Measurements from ENCODE around the gene CEP72. TPM values are rescaled to one million over a fixed set of nuclear protein-coding genes. Genes with fewer than 3 reads are reported as not detected.
"Not testable (repeated sequence)": the region's sequence is repeated elsewhere in the genome, so short reads cannot be mapped to it uniquely, and the experiment has no call there.

The CEP72 gene
- total RNA-seq, 1 experiment from 2014 or later, result 16.4 TPM

- Mint-ChIP-seq H3K27ac (ENCODE audit: low read depth, unreplicated experiment) (no peak overlapping the region), H3K9me3 (ENCODE audit: unreplicated experiment) (no peaks in the 10 kb centered on the region), H3K27me3 (ENCODE audit: insufficient read depth, unreplicated experiment) (peaks cover 39% of the 10 kb centered on the region), H3K4me3 (ENCODE audit: unreplicated experiment) (no peak overlapping the region), H3K4me1 (ENCODE audit: insufficient read depth, unreplicated experiment) (no peaks in the 10 kb centered on the region), H3K36me3 (ENCODE audit: insufficient read depth, unreplicated experiment) (no peaks in the 10 kb centered on the region)
- POLR2A ChIA-PET, result no interaction called here
- intact Hi-C loops (cut with micrococcal nuclease), result no loop called here
- no TSS peak for BruUV-seq (replicated peaks)
- CTCF ChIA-PET, result no interaction called here
- no peak for TF ChIP-seq CTCF (IDR thresholded peaks at IDR 0.05; ENCODE audit: unreplicated experiment)
- no peak for DNase-seq (ENCODE audit: unreplicated experiment)
Observed at GRCh38 chr5:601771-602465, 10.2 kb upstream of the CEP72 start.

GRCh38 chr5:602466-603035, 9.6 kb upstream of the CEP72 start:
- Mint-ChIP-seq H3K27ac (ENCODE audit: low read depth, unreplicated experiment) (no peak overlapping the region), H3K36me3 (ENCODE audit: insufficient read depth, unreplicated experiment) (no peaks in the 10 kb centered on the region), H3K9me3 (ENCODE audit: unreplicated experiment) (no peaks in the 10 kb centered on the region), H3K4me3 (ENCODE audit: unreplicated experiment) (no peak overlapping the region), H3K27me3 (ENCODE audit: insufficient read depth, unreplicated experiment) (peaks cover 33% of the 10 kb centered on the region), H3K4me1 (ENCODE audit: insufficient read depth, unreplicated experiment) (no peaks in the 10 kb centered on the region)
- no TSS peak for BruUV-seq (replicated peaks)
- ChIA-PET CTCF (interaction anchor here (0.7 kb wide), 1 partner anchor 213 kb away, joined by 4 read pairs; no protein-coding TSS in a partner anchor), POLR2A (no interaction called here)
- DNase-seq (ENCODE audit: unreplicated experiment), result no peak
- intact Hi-C loops (cut with micrococcal nuclease), result no loop called here
- no peak for TF ChIP-seq CTCF (IDR thresholded peaks at IDR 0.05; ENCODE audit: unreplicated experiment)

DNA sequence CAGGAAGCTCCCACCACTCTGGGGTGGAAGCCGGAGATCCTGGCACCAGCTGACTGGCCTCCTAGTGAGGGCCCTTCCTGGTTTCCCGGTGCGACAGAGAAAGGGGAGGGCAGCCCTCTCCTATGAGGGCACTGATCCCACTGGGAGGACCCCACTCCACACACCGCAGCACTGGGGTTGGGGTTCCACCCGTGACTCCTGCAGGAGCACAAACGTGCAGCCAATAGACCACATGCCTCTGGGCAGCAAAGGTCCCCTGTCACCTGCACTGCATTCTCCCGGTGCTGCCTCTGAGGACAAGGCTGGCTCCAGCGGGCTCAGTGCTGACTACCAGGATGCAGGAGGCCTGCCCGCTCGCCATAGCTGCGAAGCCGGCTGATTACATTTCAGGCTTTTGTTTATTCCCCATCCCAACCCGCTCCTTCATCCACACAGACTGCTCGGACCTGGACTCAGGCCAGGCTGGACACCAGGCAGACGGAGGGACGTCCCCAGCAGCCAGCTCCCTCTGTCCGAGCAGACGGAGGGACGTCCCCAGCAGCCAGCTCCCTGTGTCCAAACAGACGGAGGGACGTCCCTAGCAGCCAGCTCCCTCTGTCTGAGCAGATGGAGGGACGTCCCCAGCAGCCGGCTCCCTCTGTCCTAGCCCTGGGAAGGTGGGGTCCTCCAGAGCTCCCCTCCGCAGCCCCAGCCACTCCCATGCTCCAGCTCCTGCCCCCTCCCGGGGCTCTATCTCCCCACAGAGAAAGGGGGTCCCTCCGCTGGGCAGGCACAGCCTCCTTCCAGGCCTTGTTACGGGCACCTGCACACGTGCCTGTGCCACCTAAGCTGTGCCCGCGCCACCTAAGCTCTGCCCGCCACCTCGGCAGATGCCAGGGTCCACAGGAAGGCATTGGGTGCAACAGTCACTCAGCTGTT, 8.8 kb upstream of the CEP72 start:
- DNase-seq (ENCODE audit: unreplicated experiment), result no peak
- Mint-ChIP-seq H3K4me1 (ENCODE audit: insufficient read depth, unreplicated experiment) (no peaks in the 10 kb centered on the region), H3K27me3 (ENCODE audit: insufficient read depth, unreplicated experiment) (peaks cover 25% of the 10 kb centered on the region), H3K36me3 (ENCODE audit: insufficient read depth, unreplicated experiment) (no peaks in the 10 kb centered on the region), H3K9me3 (ENCODE audit: unreplicated experiment) (no peaks in the 10 kb centered on the region), H3K4me3 (ENCODE audit: unreplicated experiment) (no peak overlapping the region), H3K27ac (ENCODE audit: low read depth, unreplicated experiment) (no peak overlapping the region)
- BruUV-seq (replicated peaks), result no TSS peak
- TF ChIP-seq CTCF (IDR thresholded peaks at IDR 0.05; ENCODE audit: unreplicated experiment), result no peak
- POLR2A ChIA-PET, result no interaction called here
- intact Hi-C loops (cut with micrococcal nuclease), result no loop called here
- CTCF ChIA-PET, result interaction anchor here (0.7 kb wide), 1 partner anchor 212 kb away, joined by 4 read pairs; no protein-coding TSS in a partner anchor

DNA sequence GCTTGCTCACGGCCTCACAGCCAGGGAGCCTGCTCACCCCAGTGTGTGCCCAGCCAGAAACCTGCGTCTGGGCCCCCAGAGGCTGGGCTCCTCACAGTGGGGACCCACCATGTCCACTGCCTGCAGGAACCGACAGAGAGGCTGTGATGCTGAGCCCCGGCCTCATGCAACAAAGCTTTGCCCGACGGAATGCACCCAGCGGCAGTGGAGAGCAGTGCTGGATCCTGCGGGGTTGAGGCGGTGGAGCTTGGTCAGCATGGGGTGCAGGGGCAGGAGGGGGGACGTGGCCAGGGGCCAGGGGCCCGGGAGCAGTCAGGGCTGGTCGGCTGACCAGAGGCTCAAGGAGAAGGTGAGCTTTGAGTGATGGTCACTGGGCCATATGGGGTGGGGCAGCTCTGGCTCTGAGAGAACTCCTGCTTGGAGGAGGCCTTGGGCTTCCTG, 7.7 kb upstream of the CEP72 start:
- ChIA-PET POLR2A (no interaction called here), CTCF (interaction anchor here (0.6 kb wide), 1 partner anchor 45 kb away, joined by 8 read pairs; no protein-coding TSS in a partner anchor)
- Mint-ChIP-seq H3K9me3 (ENCODE audit: unreplicated experiment) (no peaks in the 10 kb centered on the region), H3K4me3 (ENCODE audit: unreplicated experiment) (no peak overlapping the region), H3K27ac (ENCODE audit: low read depth, unreplicated experiment) (no peak overlapping the region), H3K27me3 (ENCODE audit: insufficient read depth, unreplicated experiment) (peaks cover 14% of the 10 kb centered on the region), H3K36me3 (ENCODE audit: insufficient read depth, unreplicated experiment) (no peaks in the 10 kb centered on the region), H3K4me1 (ENCODE audit: insufficient read depth, unreplicated experiment) (no peaks in the 10 kb centered on the region)
- BruUV-seq (replicated peaks), result no TSS peak
- DNase-seq (ENCODE audit: unreplicated experiment), result no peak
- no peak for TF ChIP-seq CTCF (IDR thresholded peaks at IDR 0.05; ENCODE audit: unreplicated experiment)
- intact Hi-C loops (cut with micrococcal nuclease), result no loop called here

GRCh38 chr5:605090-605489, 7.0 kb upstream of the CEP72 start:
- intact Hi-C loops (cut with micrococcal nuclease); H3K27me3 Mint-ChIP-seq (ENCODE audit: insufficient read depth, unreplicated experiment); H3K27ac Mint-ChIP-seq (ENCODE audit: low read depth, unreplicated experiment); BruUV-seq (replicated peaks); H3K9me3 Mint-ChIP-seq (ENCODE audit: unreplicated experiment); H3K36me3 Mint-ChIP-seq (ENCODE audit: insufficient read depth, unreplicated experiment); CTCF ChIA-PET; POLR2A ChIA-PET; H3K4me3 Mint-ChIP-seq (ENCODE audit: unreplicated experiment); H3K4me1 Mint-ChIP-seq (ENCODE audit: insufficient read depth, unreplicated experiment); DNase-seq (ENCODE audit: unreplicated experiment): not testable (repeated sequence)
